Measurements from ENCODE around the gene DPPA5.
"Not testable (repeated sequence)": the region's sequence is repeated elsewhere in the genome, so short reads cannot be mapped to it uniquely, and the experiment has no call there.

Gene DPPA5

GRCh38 chr6:73323323-73323722 lies 30.8 kb downstream of the DPPA5 start:
- Histone ChIP-seq H3K9me3 (ENCODE audit: control insufficient read depth, low read depth, low read length) (no peaks in the 10 kb centered on the region), H3K4me1 (ENCODE audit: control insufficient read depth, low read depth, low read length) (no peaks in the 10 kb centered on the region), H3K27ac (ENCODE audit: low read length) (no peak overlapping the region), H3K9ac (ENCODE audit: low read length) (no peak overlapping the region), H3K4me3 (ENCODE audit: low read length) (no peak overlapping the region), H3K36me3 (ENCODE audit: control insufficient read depth, low read depth, low read length) (no peaks in the 10 kb centered on the region), H3K27me3 (ENCODE audit: control insufficient read depth, insufficient read depth, low read length) (no peaks in the 10 kb centered on the region)

GRCh38 chr6:73314577-73315492 lies 39.2 kb downstream of the DPPA5 start:
- H3K9ac ChIP-seq (ENCODE audit: low read length) = no peak overlapping the region
- no peaks in the 10 kb centered on the region for H3K4me1 ChIP-seq (ENCODE audit: control insufficient read depth, low read depth, low read length)
- no peak overlapping the region for H3K4me3 ChIP-seq (ENCODE audit: low read length)
- H3K9me3 ChIP-seq (ENCODE audit: control insufficient read depth, low read depth, low read length) = no peaks in the 10 kb centered on the region
- H3K27ac ChIP-seq (ENCODE audit: low read length) = no peak overlapping the region
- no peaks in the 10 kb centered on the region for H3K36me3 ChIP-seq (ENCODE audit: control insufficient read depth, low read depth, low read length)
- H3K27me3 ChIP-seq (ENCODE audit: control insufficient read depth, insufficient read depth, low read length) = no peaks in the 10 kb centered on the region

GRCh38 chr6:73310503-73310845 lies 43.6 kb downstream of the DPPA5 start:
- H3K36me3 ChIP-seq (ENCODE audit: control insufficient read depth, low read depth, low read length); H3K9me3 ChIP-seq (ENCODE audit: control insufficient read depth, low read depth, low read length); H3K4me1 ChIP-seq (ENCODE audit: control insufficient read depth, low read depth, low read length); H3K27ac ChIP-seq (ENCODE audit: low read length); H3K27me3 ChIP-seq (ENCODE audit: control insufficient read depth, insufficient read depth, low read length): not testable (repeated sequence)
- H3K9ac ChIP-seq (ENCODE audit: low read length) = peak overlapping the region; percentile 36
- H3K4me3 ChIP-seq (ENCODE audit: low read length) = peak overlapping the region; percentile 68

GRCh38 chr6:73309785-73310502 lies 44.1 kb downstream of the DPPA5 start:
- Histone ChIP-seq H3K27ac (ENCODE audit: low read length) (no peak overlapping the region), H3K9me3 (ENCODE audit: control insufficient read depth, low read depth, low read length) (no peaks in the 10 kb centered on the region), H3K36me3 (ENCODE audit: control insufficient read depth, low read depth, low read length) (no peaks in the 10 kb centered on the region), H3K27me3 (ENCODE audit: control insufficient read depth, insufficient read depth, low read length) (no peaks in the 10 kb centered on the region), H3K4me3 (ENCODE audit: low read length) (peak overlapping the region; percentile 68), H3K9ac (ENCODE audit: low read length) (peak overlapping the region; percentile 36), H3K4me1 (ENCODE audit: control insufficient read depth, low read depth, low read length) (no peaks in the 10 kb centered on the region)

GRCh38 chr6:73309535-73309784 lies 44.6 kb downstream of the DPPA5 start:
- peak overlapping the region; percentile 68 for H3K4me3 ChIP-seq (ENCODE audit: low read length)

GRCh38 chr6:73308712-73309534 lies 45.2 kb downstream of the DPPA5 start:
- Histone ChIP-seq H3K9ac (ENCODE audit: low read length) (peak overlapping the region; percentile 36), H3K9me3 (ENCODE audit: control insufficient read depth, low read depth, low read length) (no peaks in the 10 kb centered on the region), H3K27ac (ENCODE audit: low read length) (no peak overlapping the region), H3K4me1 (ENCODE audit: control insufficient read depth, low read depth, low read length) (no peaks in the 10 kb centered on the region), H3K27me3 (ENCODE audit: control insufficient read depth, insufficient read depth, low read length) (no peaks in the 10 kb centered on the region), H3K36me3 (ENCODE audit: control insufficient read depth, low read depth, low read length) (no peaks in the 10 kb centered on the region), H3K4me3 (ENCODE audit: low read length) (peak overlapping the region; percentile 68)

More at GRCh38 chr6:73309535-73309784, 44.6 kb downstream of the DPPA5 start:
- no peaks in the 10 kb centered on the region for H3K9me3 ChIP-seq (ENCODE audit: control insufficient read depth, low read depth, low read length)
- H3K36me3 ChIP-seq (ENCODE audit: control insufficient read depth, low read depth, low read length) = no peaks in the 10 kb centered on the region
- no peak overlapping the region for H3K27ac ChIP-seq (ENCODE audit: low read length)
- H3K4me1 ChIP-seq (ENCODE audit: control insufficient read depth, low read depth, low read length) = no peaks in the 10 kb centered on the region
- no peaks in the 10 kb centered on the region for H3K27me3 ChIP-seq (ENCODE audit: control insufficient read depth, insufficient read depth, low read length)
- H3K9ac ChIP-seq (ENCODE audit: low read length) = peak overlapping the region; percentile 36

- not testable (repeated sequence) for H3K4me1 ChIP-seq (ENCODE audit: control insufficient read depth, low read depth, low read length); H3K4me3 ChIP-seq (ENCODE audit: low read length); H3K9me3 ChIP-seq (ENCODE audit: control insufficient read depth, low read depth, low read length); H3K9ac ChIP-seq (ENCODE audit: low read length); H3K27me3 ChIP-seq (ENCODE audit: control insufficient read depth, insufficient read depth, low read length); H3K36me3 ChIP-seq (ENCODE audit: control insufficient read depth, low read depth, low read length); H3K27ac ChIP-seq (ENCODE audit: low read length)
Observed at GRCh38 chr6:73303773-73304172, 50.3 kb downstream of the DPPA5 start.
